ENCODE measurements around the gene CYB561. TPM values are rescaled to one million over a fixed set of nuclear protein-coding genes. Genes with fewer than 3 reads are reported as not detected.

The CYB561 gene
- total and polyA plus RNA-seq, 9 of the 15 experiments (the other 6 are each of a cell fraction or from before 2014, with no cell fraction given), result 4.0 to 30.8 (median 17.4) TPM

GRCh38 chr17:63430223-63430622 lies 15.9 kb downstream of the CYB561 start:
- H3K36me3 ChIP-seq (ENCODE audit: control insufficient read depth, insufficient read depth, low read length), result peaks cover 16% of the 10 kb centered on the region; the same call in 1 of the 3 replicates
- in situ Hi-C loops (cut with MboI), result loop anchor here (25.0 kb wide), 1 partner anchor 407 kb away; the partner anchor contains the start of genes FTSJ3, PSMC5 and SMARCD2
- TF ChIP-seq ZBTB33 (CRISPR knock-in tag; IDR thresholded peaks at IDR 0.05) (peak; percentile 69; the same call in 1 of the 2 replicates), PPARD (CRISPR knock-in tag; IDR thresholded peaks at IDR 0.05) (no peak)
- H3K27ac ChIP-seq (ENCODE audit: extremely low read depth, low read depth, low read length), result no peak overlapping the region
- no peaks in the 10 kb centered on the region for H3K9me3 ChIP-seq (replicated peaks; ENCODE audit: control insufficient read depth, insufficient read depth, low read depth, low read length)
- peaks cover 38 to 43% of the 10 kb centered on the region in 2 experiments for H3K4me1 ChIP-seq (replicated peaks in 1 of 2; ENCODE audit: control insufficient read depth in 2 of 2, insufficient read depth in 2 of 2, low read length in 2 of 2)
- intact Hi-C loops (cut with micrococcal nuclease), result loop anchor here (5.0 to 10.0 kb wide), 2 partner anchors 122 to 415 kb away; partner anchors contain the start of genes DCAF7 and SMARCD2
- ChIA-PET POLR2A (interaction anchor here (0.6 to 1.3 kb wide), 3 partner anchors 13 to 153 kb away, joined by 3 to 4 read pairs (median 3); no protein-coding TSS in a partner anchor), CTCF (ENCODE audit: low intra/inter-chr PET ratio) (no interaction called here)
- H3K4me2 ChIP-seq (ENCODE audit: insufficient read depth, low read length), result no peak overlapping the region
- 0 out of 4 replicates have a peak overlapping the region, but pooled peaks of 1 of the 2 experiments have one; percentile 36 for H3K9ac ChIP-seq (ENCODE audit: insufficient read depth in 1 of 2, low read depth in 2 of 2, low read length in 2 of 2)
- H2AFZ ChIP-seq (ENCODE audit: low read depth, low read length), result no peak overlapping the region
- no peaks in the 10 kb centered on the region for H3K27me3 ChIP-seq (ENCODE audit: control insufficient read depth in 2 of 2, insufficient read depth in 2 of 2, low read length in 2 of 2)
- ATAC-seq (no peak), FAIRE-seq (no peak), DNase-seq (ENCODE audit: extremely low read depth in 1 of 4, low spot score in 3 of 4) (no peak)
- H3K4me3 ChIP-seq, result no peak overlapping the region
- H3K79me2 ChIP-seq (ENCODE audit: control insufficient read depth, insufficient read depth, low read length), result no peaks in the 10 kb centered on the region
- no peaks in the 10 kb centered on the region for H4K20me1 ChIP-seq (replicated peaks; ENCODE audit: control insufficient read depth, insufficient read depth, low read length)
- peaks cover 3% of the 10 kb centered on the region for H3K9me1 ChIP-seq (ENCODE audit: control insufficient read depth, insufficient read depth, low read length)
- 83% methylated on average over 11 of the region's 11 CpGs for WGBS (ENCODE audit: insufficient coverage, low coverage, missing lambda C conversion rate)
- no TSS peak for BruUV-seq (replicated peaks)
